GM23248 (cell line): ENCODE measurements around the gene ANKRD40. TPM values are rescaled to one million over a fixed set of nuclear protein-coding genes. Genes with fewer than 3 reads are reported as not detected.
A peak's percentile ranks its signal among the peaks of the same experiment; 100 is the strongest.

Experiments used
- DNase-seq: peaks from one replicate; pipeline ENCODE4 v3.0.0-alpha.2; 2015
- H2AFZ ChIP-seq: fragments of 200-600 bp; sonication (generic); 2 replicates; pipeline ENCODE4 v1.6.1; 2016; ENCODE audit warnings: antibody characterized with exemption
- H3F3A ChIP-seq: fragments of 200-600 bp; sonication (generic); 2 replicates; pipeline ENCODE4 v1.6.1; 2016; ENCODE audit warnings: mild to moderate bottlenecking, antibody characterized with exemption, mixed run types; ENCODE audit not compliant: insufficient read depth
- H3K27ac ChIP-seq: fragments of 200-600 bp; sonication (generic); 2 replicates; pipeline ENCODE4 v1.5.1; 2016; ENCODE audit warnings: mild to moderate bottlenecking
- H3K27me3 ChIP-seq: fragments of 200-600 bp; sonication (generic); replicated peaks from 2 replicates; pipeline ENCODE4 v1.6.1; 2016; ENCODE audit warnings: mild to moderate bottlenecking; ENCODE audit not compliant: insufficient read depth
- H3K36me3 ChIP-seq: fragments of 200-600 bp; sonication (generic); 2 replicates; pipeline ENCODE4 v1.6.1; 2016; ENCODE audit warnings: low read depth, mild to moderate bottlenecking
- H3K4me1 ChIP-seq: fragments of 200-600 bp; sonication (generic); 2 replicates; pipeline ENCODE4 v1.6.1; 2016; ENCODE audit warnings: mild to moderate bottlenecking; ENCODE audit not compliant: insufficient read depth
- H3K4me2 ChIP-seq: fragments of 200-600 bp; sonication (generic); one replicate; pipeline ENCODE4 v1.6.1; 2016; ENCODE audit warnings: mild to moderate bottlenecking; ENCODE audit not compliant: unreplicated experiment
- H3K4me3 ChIP-seq: fragments of 200-600 bp; sonication (generic); 2 replicates; pipeline ENCODE4 v1.5.1; 2016; ENCODE audit warnings: mild to moderate bottlenecking
- H3K79me2 ChIP-seq: fragments of 200-600 bp; sonication (generic); 2 replicates; pipeline ENCODE4 v1.6.1; 2016; ENCODE audit warnings: mild to moderate bottlenecking; ENCODE audit not compliant: insufficient read depth
- H3K9ac ChIP-seq: fragments of 200-600 bp; sonication (generic); 2 replicates; pipeline ENCODE4 v1.6.1; 2016; ENCODE audit warnings: mild to moderate bottlenecking
- H3K9me2 ChIP-seq: fragments of 200-600 bp; sonication (generic); 2 replicates; pipeline ENCODE4 v1.6.1; 2016; ENCODE audit warnings: mixed run types, mild to moderate bottlenecking, moderate library complexity; ENCODE audit not compliant: insufficient read depth
- H3K9me3 ChIP-seq: fragments of 200-600 bp; sonication (generic); one replicate; pipeline ENCODE4 v1.6.1; 2017; ENCODE audit warnings: low read depth
- H4K20me1 ChIP-seq: fragments of 200-600 bp; sonication (generic); 2 replicates; pipeline ENCODE4 v1.6.0; 2016; ENCODE audit not compliant: insufficient read depth
- EZH2 ChIP-seq: fragments of 200-600 bp; sonication (generic); IDR thresholded peaks from 2 replicates; pipeline ENCODE4 v1.6.1; 2018; ENCODE audit warnings: antibody characterized with exemption, mild to moderate bottlenecking; ENCODE audit not compliant: insufficient read depth, poor library complexity, severe bottlenecking
- EZH2phosphoT487 ChIP-seq: fragments of 200-600 bp; sonication (generic); IDR thresholded peaks from 2 replicates; pipeline ENCODE4 v1.6.1; 2018; ENCODE audit warnings: antibody characterized with exemption, moderate library complexity, mild to moderate bottlenecking, low read depth; ENCODE audit not compliant: insufficient read depth
- WGBS, 2 experiments: methylation state at CpG; one replicate each; pipeline ENCODE4 v1.1.6; 2015 to 2017; ENCODE audit warnings: low lambda C conversion rate in 2 of 2, low coverage in 1 of 2; ENCODE audit errors: missing lambda C conversion rate in 2 of 2; 5-methylcytosine and 5-hydroxymethylcytosine counted together
- in situ Hi-C: fragments of 300-500 bp; cut with MboI; formaldehyde crosslinking; loops from 2 replicates; pipeline ENCODE4 v1.15.0; 2020
- polyA plus RNA-seq: library from polyadenylated mRNA; unstranded; fragments of >200 nt; fragmentation: Nextera tagmentation; extraction: Ambion mirVana; gene quantifications from 2 replicates; pipeline ENCODE4 v1.2.1, GENCODE V29; 2016
- total RNA-seq: library from RNA; depleted of rRNA; stranded (reverse); fragments of >200 nt; shearing (Covaris generic); gene quantifications from 2 replicates; pipeline ENCODE4 v1.2.3, GENCODE V29; 2014

Gene ANKRD40
- total and polyA plus RNA-seq, 2 experiments from 2014 or later = 20.2 to 36.5 TPM

DNA sequence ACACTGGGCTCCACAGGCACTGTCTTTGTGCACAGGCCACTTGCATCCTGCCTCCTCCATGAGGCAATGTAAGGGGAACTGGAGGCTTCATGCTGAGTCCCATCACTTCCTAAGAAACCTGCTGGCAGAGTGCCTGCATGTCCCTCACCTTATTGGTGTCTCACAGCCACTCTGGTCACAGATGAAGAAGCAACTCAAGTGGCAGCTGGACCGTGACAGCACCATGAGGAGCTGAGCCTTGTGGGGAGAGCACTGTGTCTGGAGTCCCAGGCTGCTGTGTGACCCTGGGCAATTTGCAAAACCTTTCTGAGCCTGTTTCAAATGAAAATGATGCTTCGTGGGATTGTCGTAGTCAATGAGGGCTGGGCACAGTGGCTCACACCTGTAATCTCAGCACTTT, 19.5 kb downstream of the ANKRD40 start:
- Histone ChIP-seq H3K79me2 (no peaks in the 10 kb centered on the region), H3K4me3 (no peak overlapping the region), H3K9ac (no peak overlapping the region), H3F3A (peaks cover 51% of the 10 kb centered on the region), H3K4me1 (peaks cover 52% of the 10 kb centered on the region), H3K9me2 (no peaks in the 10 kb centered on the region), H3K9me3 (no peaks in the 10 kb centered on the region), H4K20me1 (no peaks in the 10 kb centered on the region), H3K27me3 (no peaks in the 10 kb centered on the region), H3K4me2 (no peak overlapping the region), H3K36me3 (no peaks in the 10 kb centered on the region), H2AFZ (no peak overlapping the region), H3K27ac (no peak overlapping the region)
- no peak for TF ChIP-seq EZH2
- no peak for TF ChIP-seq EZH2phosphoT487
- 98 to 100% methylated on average over 3 of the region's 3 CpGs for WGBS, 2 experiments
- no peak for DNase-seq
- in situ Hi-C loops = no loop called here

DNA sequence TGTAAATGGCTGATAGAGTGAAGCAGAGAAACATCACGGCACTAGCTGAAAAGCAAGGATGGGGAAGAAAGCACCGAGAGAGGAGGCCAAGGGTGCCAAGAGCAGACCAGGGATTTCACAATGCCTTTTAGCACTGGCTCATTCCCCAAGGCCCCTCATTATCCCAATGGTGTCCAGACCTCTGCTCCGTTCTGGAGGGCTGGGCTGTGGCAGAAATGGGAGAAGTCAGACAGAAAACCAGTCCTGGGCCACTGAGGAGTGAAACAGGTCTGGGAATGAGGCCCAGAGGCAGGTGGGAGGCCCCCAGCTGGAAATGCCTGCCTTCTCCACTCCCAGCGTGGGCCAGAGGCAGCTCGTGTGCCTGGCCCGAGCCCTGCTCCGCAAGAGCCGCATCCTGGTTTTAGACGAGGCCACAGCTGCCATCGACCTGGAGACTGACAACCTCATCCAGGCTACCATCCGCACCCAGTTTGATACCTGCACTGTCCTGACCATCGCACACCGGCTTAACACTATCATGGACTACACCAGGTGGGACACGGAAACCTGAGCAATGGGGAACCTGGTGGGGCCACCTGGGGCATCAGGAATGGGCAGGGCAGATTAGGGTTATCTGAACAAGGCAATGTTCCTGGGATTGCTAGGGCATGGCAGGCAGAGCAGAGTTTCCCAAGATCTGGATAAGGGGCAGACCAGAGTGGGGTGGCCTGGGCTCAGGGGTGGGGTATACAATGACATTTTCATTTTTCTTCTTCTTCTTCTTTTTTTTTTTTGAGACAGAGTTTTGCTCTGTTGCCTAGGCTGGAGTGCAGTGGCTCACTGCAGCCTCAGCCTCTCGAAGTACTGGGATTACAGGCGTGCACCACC, 20.3 kb downstream of the ANKRD40 start:
- Histone ChIP-seq H3K9me2 (no peaks in the 10 kb centered on the region), H3K27ac (peak overlapping the region; percentile 50), H3K36me3 (no peaks in the 10 kb centered on the region), H3K4me2 (peak overlapping the region; percentile 43), H3K4me3 (no peak overlapping the region), H3K9ac (peak overlapping the region; percentile 11; the same call in 1 of the 2 replicates), H3K27me3 (no peaks in the 10 kb centered on the region), H3K4me1 (peaks cover 44% of the 10 kb centered on the region), H3K9me3 (no peaks in the 10 kb centered on the region), H4K20me1 (no peaks in the 10 kb centered on the region), H3F3A (peaks cover 43% of the 10 kb centered on the region), H3K79me2 (no peaks in the 10 kb centered on the region), H2AFZ (peak overlapping the region; percentile 36; the same call in 1 of the 2 replicates)
- DNase-seq = peak; percentile 55
- in situ Hi-C loops = no loop called here
- 78 to 83% methylated on average over 15 to 16 of the region's 16 CpGs for WGBS, 2 experiments
- no peak for TF ChIP-seq EZH2phosphoT487
- TF ChIP-seq EZH2 = no peak

DNA sequence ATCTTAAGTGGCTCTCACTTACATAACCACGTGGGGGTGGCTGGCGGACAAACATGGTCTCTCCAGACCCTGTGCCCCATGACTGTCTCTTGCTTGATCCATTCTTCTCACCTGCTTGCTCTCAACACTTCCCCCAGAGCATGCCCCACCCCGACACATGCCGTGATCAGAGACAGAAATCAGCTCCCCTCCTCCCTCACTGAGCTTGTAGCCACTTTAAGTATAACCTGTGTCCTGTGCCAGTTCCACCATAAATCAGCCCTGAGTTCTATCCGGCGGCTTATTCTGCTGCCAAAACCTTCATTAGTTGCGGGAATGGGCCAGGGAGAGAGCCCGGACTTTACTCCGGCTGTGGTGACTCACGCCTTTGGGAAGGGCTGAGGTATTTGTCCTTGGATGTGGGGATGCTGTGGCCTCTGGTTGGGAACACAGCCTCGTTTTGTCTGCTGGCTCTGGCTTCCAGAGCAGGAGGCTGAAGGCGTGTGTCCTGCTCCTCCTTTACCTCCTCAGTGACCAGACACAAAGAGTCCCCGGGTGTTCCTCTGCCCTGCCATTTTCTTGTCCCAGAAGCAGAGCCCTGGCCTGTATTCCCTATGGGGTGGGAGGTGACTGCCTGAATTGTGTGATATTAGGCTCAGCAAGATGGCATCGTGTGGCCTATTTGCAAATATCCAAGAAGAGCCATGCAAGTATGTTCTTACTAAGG, 21.1 kb downstream of the ANKRD40 start:
- Histone ChIP-seq H3K4me3 (peak overlapping the region; percentile 25), H3K9ac (peak overlapping the region; percentile 11; the same call in 1 of the 2 replicates), H3K4me1 (peaks cover 36% of the 10 kb centered on the region), H3K9me3 (no peaks in the 10 kb centered on the region), H3K79me2 (no peaks in the 10 kb centered on the region), H2AFZ (peak overlapping the region; percentile 36), H3F3A (peaks cover 35% of the 10 kb centered on the region), H3K27me3 (no peaks in the 10 kb centered on the region), H3K27ac (peak overlapping the region; percentile 50), H3K4me2 (peak overlapping the region; percentile 43), H3K36me3 (no peaks in the 10 kb centered on the region), H3K9me2 (no peaks in the 10 kb centered on the region), H4K20me1 (no peaks in the 10 kb centered on the region)
- in situ Hi-C loops = no loop called here
- no peak for TF ChIP-seq EZH2phosphoT487
- no peak for TF ChIP-seq EZH2
- peak; percentile 90 for DNase-seq
- 2 to 5% methylated on average over 14 of the region's 14 CpGs for WGBS, 2 experiments

DNA sequence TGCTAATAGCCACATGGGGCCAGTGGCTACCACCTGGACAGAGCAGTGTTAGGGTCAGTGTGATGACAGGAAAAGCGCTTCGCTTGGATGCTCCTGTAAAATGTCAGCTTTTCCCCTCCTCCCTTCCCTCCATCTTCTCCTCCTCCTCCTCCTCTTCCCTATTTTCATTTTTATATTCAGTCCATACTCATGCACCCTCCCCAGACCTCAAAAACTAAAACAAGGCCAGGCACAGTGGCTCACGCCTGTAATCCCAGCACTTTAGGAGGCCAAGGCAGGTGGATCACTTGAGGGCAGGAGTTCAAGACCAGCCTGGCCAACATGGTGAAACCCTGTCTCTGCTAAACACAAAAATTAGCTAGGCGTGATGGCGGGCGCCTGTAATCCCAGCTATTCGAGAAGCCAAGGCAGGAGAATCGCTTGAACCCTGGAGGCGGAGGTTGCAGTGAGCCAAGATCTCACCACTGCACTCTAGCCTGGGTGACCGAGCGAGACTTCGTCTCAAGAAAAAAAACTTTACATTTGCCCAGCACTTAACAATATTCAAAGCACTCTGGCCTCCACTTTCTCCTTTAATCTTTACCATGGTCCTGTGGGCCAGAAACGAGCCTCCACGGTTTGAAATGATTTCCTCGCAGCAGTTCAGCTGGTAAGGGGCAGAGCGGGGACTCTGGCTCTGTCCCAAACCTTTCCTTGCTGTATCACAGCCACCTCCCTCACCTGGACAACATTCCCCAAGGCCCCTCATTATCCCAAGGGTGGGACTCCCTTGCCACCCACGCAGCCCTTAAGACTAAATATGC, 21.8 kb downstream of the ANKRD40 start:
- no peaks in the 10 kb centered on the region for H3K79me2 ChIP-seq
- DNase-seq = no peak
- TF ChIP-seq EZH2phosphoT487 (no peak), EZH2 (no peak)
- peak overlapping the region; percentile 43 for H3K4me2 ChIP-seq
- in situ Hi-C loops = no loop called here
- no peaks in the 10 kb centered on the region for H3K36me3 ChIP-seq
- peak overlapping the region; percentile 50; the same call in 1 of the 2 replicates for H3K27ac ChIP-seq
- H3K9ac ChIP-seq = no peak overlapping the region
- H3K9me3 ChIP-seq = no peaks in the 10 kb centered on the region
- no peaks in the 10 kb centered on the region for H3K27me3 ChIP-seq
- H2AFZ ChIP-seq = peak overlapping the region; percentile 36; the same call in 1 of the 2 replicates
- peaks cover 35% of the 10 kb centered on the region for H3K4me1 ChIP-seq
- 72 to 74% methylated on average over 17 of the region's 17 CpGs for WGBS, 2 experiments
- H3F3A ChIP-seq = peaks cover 28% of the 10 kb centered on the region
- H4K20me1 ChIP-seq = no peaks in the 10 kb centered on the region
- peak overlapping the region; percentile 25; the same call in 1 of the 2 replicates for H3K4me3 ChIP-seq
- H3K9me2 ChIP-seq = no peaks in the 10 kb centered on the region
